ENCODE results near the gene HBA2. TPM values are rescaled to one million over a fixed set of nuclear protein-coding genes. Genes with fewer than 3 reads are reported as not detected.
"Not testable (repeated sequence)": the region's sequence is repeated elsewhere in the genome, so short reads cannot be mapped to it uniquely, and the experiment has no call there.

HBA2 gene
- polyA plus RNA-seq, 1 donor = 1,574 TPM

GRCh38 chr16:140175-140857 lies 32.4 kb upstream of the HBA2 start:
- no peak for DNase-seq
- Histone ChIP-seq H3K27ac (ENCODE audit: low read length) (no peak overlapping the region), H3K9me3 (ENCODE audit: control insufficient read depth, low read depth, low read length) (no peaks in the 10 kb centered on the region), H3K36me3 (ENCODE audit: control insufficient read depth, insufficient read depth, low read length) (no peaks in the 10 kb centered on the region), H3K27me3 (ENCODE audit: control insufficient read depth, insufficient read depth, low read length) (peaks cover 5% of the 10 kb centered on the region), H3K4me3 (ENCODE audit: low read length) (no peak overlapping the region), H3K4me1 (ENCODE audit: control insufficient read depth, insufficient read depth, low read length) (peaks cover 5% of the 10 kb centered on the region)
- WGBS (ENCODE audit: insufficient coverage, low lambda C conversion rate) = no CpG with 5 or more reads among the region's 10 CpGs

GRCh38 chr16:142405-142967 lies 30.2 kb upstream of the HBA2 start:
- Histone ChIP-seq H3K36me3 (ENCODE audit: control insufficient read depth, insufficient read depth, low read length) (no peaks in the 10 kb centered on the region), H3K9me3 (ENCODE audit: control insufficient read depth, low read depth, low read length) (no peaks in the 10 kb centered on the region), H3K4me3 (ENCODE audit: low read length) (no peak overlapping the region), H3K27me3 (ENCODE audit: control insufficient read depth, insufficient read depth, low read length) (peaks cover 5% of the 10 kb centered on the region), H3K27ac (ENCODE audit: low read length) (no peak overlapping the region), H3K4me1 (ENCODE audit: control insufficient read depth, insufficient read depth, low read length) (peaks cover 2% of the 10 kb centered on the region)
- WGBS (ENCODE audit: insufficient coverage, low lambda C conversion rate) = no CpG with 5 or more reads among the region's 12 CpGs
- DNase-seq = no peak

- no peak for DNase-seq
- H3K36me3 ChIP-seq (ENCODE audit: control insufficient read depth, insufficient read depth, low read length) = no peaks in the 10 kb centered on the region
- H3K4me3 ChIP-seq (ENCODE audit: low read length) = no peak overlapping the region
- H3K27ac ChIP-seq (ENCODE audit: low read length) = no peak overlapping the region
- WGBS (ENCODE audit: insufficient coverage, low lambda C conversion rate) = no CpG with 5 or more reads among the region's 6 CpGs
- peaks cover 5% of the 10 kb centered on the region for H3K27me3 ChIP-seq (ENCODE audit: control insufficient read depth, insufficient read depth, low read length)
- H3K9me3 ChIP-seq (ENCODE audit: control insufficient read depth, low read depth, low read length) = no peaks in the 10 kb centered on the region
- no peaks in the 10 kb centered on the region for H3K4me1 ChIP-seq (ENCODE audit: control insufficient read depth, insufficient read depth, low read length)
Measured at GRCh38 chr16:143047-143446, 29.6 kb upstream of the HBA2 start.

- peaks cover 6% of the 10 kb centered on the region for H3K27me3 ChIP-seq (ENCODE audit: control insufficient read depth, insufficient read depth, low read length)
- no peaks in the 10 kb centered on the region for H3K4me1 ChIP-seq (ENCODE audit: control insufficient read depth, insufficient read depth, low read length)
- H3K27ac ChIP-seq (ENCODE audit: low read length) = no peak overlapping the region
- DNase-seq = no peak
- no peaks in the 10 kb centered on the region for H3K9me3 ChIP-seq (ENCODE audit: control insufficient read depth, low read depth, low read length)
- H3K4me3 ChIP-seq (ENCODE audit: low read length) = no peak overlapping the region
- WGBS (ENCODE audit: insufficient coverage, low lambda C conversion rate) = no CpG with 5 or more reads among the region's 6 CpGs
- H3K36me3 ChIP-seq (ENCODE audit: control insufficient read depth, insufficient read depth, low read length) = no peaks in the 10 kb centered on the region
Measured at GRCh38 chr16:143456-143855, 29.2 kb upstream of the HBA2 start.

DNA sequence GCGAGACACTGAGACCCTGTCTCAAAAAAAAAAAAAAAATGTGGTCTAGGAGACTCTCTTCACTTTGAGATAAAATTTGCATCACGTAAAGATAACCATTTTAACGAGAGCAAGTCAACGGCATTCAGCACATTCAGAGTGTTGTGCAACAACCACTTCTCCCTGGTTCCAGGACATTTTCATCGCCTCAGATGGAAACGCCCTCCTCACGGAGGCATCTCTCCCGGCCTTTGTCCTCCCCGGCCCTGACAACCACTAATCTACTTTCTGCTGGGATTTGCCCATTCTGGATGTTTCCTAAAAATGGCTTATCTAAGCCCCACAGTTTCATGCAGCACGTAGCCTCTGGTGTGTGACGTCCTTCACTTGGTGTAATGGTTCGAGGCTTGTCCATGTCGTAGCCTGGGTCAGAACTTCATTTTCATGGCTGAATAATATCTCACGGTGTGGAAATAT lies 27.9 kb upstream of the HBA2 start:
- no peak for DNase-seq
- Histone ChIP-seq H3K27ac (ENCODE audit: low read length) (no peak overlapping the region), H3K9me3 (ENCODE audit: control insufficient read depth, low read depth, low read length) (no peaks in the 10 kb centered on the region), H3K27me3 (ENCODE audit: control insufficient read depth, insufficient read depth, low read length) (peaks cover 15% of the 10 kb centered on the region), H3K4me3 (ENCODE audit: low read length) (no peak overlapping the region), H3K36me3 (ENCODE audit: control insufficient read depth, insufficient read depth, low read length) (no peaks in the 10 kb centered on the region), H3K4me1 (ENCODE audit: control insufficient read depth, insufficient read depth, low read length) (no peaks in the 10 kb centered on the region)
- WGBS (ENCODE audit: insufficient coverage, low lambda C conversion rate) = 83% methylated on average over 1 of the region's 14 CpGs

DNA sequence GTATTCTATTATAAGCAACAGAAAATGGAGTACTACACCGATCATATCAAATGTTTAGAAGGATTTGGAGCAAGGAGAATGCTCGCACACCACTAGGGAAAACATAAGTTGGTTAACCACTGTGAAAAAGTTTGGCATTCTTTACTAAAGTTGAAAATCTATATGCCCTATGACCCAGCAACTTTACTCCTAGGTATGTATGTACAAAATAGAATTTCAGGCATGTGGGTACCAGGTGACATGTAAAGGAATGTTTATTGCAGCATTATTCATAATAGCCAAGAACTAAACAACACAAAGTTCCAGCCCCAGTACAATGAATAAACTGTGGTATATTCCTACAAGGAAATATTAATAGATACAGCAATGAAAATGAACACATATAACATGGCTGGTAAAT lies 26.0 kb upstream of the HBA2 start:
- Histone ChIP-seq H3K9me3 (ENCODE audit: control insufficient read depth, low read depth, low read length) (no peaks in the 10 kb centered on the region), H3K4me1 (ENCODE audit: control insufficient read depth, insufficient read depth, low read length) (no peaks in the 10 kb centered on the region), H3K4me3 (ENCODE audit: low read length) (no peak overlapping the region), H3K36me3 (ENCODE audit: control insufficient read depth, insufficient read depth, low read length) (no peaks in the 10 kb centered on the region), H3K27ac (ENCODE audit: low read length) (no peak overlapping the region), H3K27me3 (ENCODE audit: control insufficient read depth, insufficient read depth, low read length) (peaks cover 19% of the 10 kb centered on the region)
- 92% methylated on average over 2 of the region's 2 CpGs for WGBS (ENCODE audit: insufficient coverage, low lambda C conversion rate)
- no peak for DNase-seq

DNA sequence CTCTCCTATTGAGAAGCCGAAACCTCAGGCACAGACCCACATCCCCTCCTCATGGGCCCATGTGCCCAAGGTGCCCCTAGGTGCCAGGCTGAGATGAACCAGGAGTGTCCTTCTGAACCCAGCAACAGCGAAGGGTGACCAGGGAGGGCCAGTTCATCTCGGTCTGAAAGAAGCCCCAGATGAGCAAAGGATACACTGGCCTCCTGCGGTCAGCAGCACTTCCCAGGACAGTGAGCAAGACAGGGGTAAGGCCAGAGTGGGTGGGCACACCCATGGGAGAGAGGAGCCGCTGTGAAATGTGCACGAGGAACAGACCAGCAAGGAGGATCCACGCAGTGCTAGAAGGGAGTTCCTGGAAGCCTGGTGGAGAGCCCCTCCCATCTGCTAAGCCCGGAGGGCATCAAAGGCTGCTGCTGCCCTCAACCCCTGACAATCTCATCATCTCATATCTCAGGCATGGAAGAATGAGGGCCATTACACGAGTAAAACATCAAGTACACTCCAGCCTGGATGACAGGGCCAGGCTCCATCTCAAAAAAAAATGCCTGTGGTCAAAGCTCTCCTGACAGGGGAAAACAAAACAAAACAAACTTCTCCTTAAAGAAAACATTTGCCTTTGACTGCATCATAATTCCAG lies 23.5 kb upstream of the HBA2 start:
- Histone ChIP-seq H3K27ac (ENCODE audit: low read length) (no peak overlapping the region), H3K36me3 (ENCODE audit: control insufficient read depth, insufficient read depth, low read length) (no peaks in the 10 kb centered on the region), H3K4me1 (ENCODE audit: control insufficient read depth, insufficient read depth, low read length) (no peaks in the 10 kb centered on the region), H3K9me3 (ENCODE audit: control insufficient read depth, low read depth, low read length) (no peaks in the 10 kb centered on the region), H3K4me3 (ENCODE audit: low read length) (no peak overlapping the region), H3K27me3 (ENCODE audit: control insufficient read depth, insufficient read depth, low read length) (peaks cover 23% of the 10 kb centered on the region)
- DNase-seq = no peak
- WGBS (ENCODE audit: insufficient coverage, low lambda C conversion rate) = no CpG with 5 or more reads among the region's 9 CpGs

DNA sequence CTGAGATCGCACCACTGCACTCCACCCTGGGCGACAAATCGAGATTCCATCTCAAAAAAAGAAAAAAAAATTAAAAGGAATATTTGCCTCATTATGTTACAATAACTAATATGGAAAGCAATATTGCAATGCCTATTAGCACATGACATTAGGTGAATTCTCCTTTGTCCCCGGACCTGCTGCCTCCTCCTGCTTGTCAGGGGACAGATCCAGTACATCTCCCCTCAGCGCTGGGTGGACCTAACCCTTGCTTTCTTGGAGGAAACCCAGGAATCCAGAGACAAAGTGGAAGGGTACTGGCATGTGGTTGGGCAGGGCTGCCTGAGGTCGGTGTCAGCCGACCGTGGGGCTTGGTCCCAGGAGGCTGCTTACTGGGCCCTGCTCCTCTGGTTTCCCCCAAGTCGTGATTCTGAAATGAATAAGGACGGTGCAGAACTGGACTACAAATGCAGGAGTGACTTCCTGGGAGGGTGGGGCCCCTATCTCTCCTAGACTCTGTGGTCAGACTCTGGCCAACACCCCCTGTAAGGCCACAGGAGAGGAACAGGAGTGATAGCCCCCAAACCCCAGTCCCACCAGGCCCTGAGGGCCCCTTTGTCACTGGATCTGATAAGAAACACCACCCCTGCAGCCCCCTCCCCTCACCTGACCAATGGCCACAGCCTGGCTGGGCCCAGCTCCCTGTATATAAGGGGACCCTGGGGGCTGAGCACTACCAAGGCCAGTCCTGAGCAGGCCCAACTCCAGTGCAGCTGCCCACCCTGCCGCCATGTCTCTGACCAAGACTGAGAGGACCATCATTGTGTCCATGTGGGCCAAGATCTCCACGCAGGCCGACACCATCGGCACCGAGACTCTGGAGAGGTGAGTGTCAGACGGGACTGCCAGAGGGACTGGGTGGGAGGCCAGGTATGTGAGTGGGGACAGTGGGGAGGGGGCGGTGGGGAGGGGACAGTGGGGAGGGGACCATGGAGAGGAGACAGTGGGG lies 20.2 kb upstream of the HBA2 start, which contains the start of gene HBZ:
HBZ (plus strand) TSS at position 504 of the 988 bp plus-strand sequence; CDS start at position 770, 266 bp downstream.
- Histone ChIP-seq H3K9me3 (ENCODE audit: control insufficient read depth, low read depth, low read length) (peaks cover 4% of the 10 kb centered on the region), H3K27me3 (ENCODE audit: control insufficient read depth, insufficient read depth, low read length) (peaks cover 44% of the 10 kb centered on the region), H3K4me1 (ENCODE audit: control insufficient read depth, insufficient read depth, low read length) (peaks cover 6% of the 10 kb centered on the region), H3K4me3 (ENCODE audit: low read length) (no peak within 1 kb of the TSS), H3K36me3 (ENCODE audit: control insufficient read depth, insufficient read depth, low read length) (no peaks in the 10 kb centered on the region), H3K27ac (ENCODE audit: low read length) (no peak within 1 kb of the TSS)
- WGBS (ENCODE audit: insufficient coverage, low lambda C conversion rate) = 100% methylated on average over 1 of the region's 17 CpGs
- no peak for DNase-seq

DNA sequence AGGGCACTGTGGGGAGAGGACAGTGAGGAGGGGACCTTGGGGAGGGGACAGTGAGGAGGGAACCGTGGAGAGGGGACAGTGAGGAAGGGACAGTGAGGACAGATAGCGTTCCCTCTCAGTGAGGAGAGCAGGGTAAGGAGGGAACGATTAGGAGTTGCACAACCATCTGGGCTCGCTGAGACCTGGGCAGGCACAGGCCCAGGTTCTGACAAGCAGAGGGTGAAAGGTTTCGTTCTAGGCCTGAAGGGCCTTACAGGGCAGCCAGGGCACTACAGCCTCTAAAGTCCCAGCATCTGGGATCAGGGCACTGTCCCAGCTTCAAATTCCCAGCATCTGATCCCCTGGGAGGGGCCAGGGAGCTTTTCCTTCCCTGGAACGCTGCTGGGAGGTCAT lies 19.6 kb upstream of the HBA2 start:
- not testable (repeated sequence) for H3K36me3 ChIP-seq (ENCODE audit: control insufficient read depth, insufficient read depth, low read length); H3K27ac ChIP-seq (ENCODE audit: low read length); H3K4me1 ChIP-seq (ENCODE audit: control insufficient read depth, insufficient read depth, low read length); DNase-seq; H3K4me3 ChIP-seq (ENCODE audit: low read length); H3K9me3 ChIP-seq (ENCODE audit: control insufficient read depth, low read depth, low read length)
- H3K27me3 ChIP-seq (ENCODE audit: control insufficient read depth, insufficient read depth, low read length) = peaks cover 45% of the 10 kb centered on the region
- WGBS (ENCODE audit: insufficient coverage, low lambda C conversion rate) = 50% methylated on average over 2 of the region's 6 CpGs
